Activated CD4-positive, alpha-beta T cell treated with anti-CD3 and anti-CD28 coated beads for 48 hours (primary cell): ENCODE measurements around the gene ASB8.
"Not testable (repeated sequence)": the region's sequence is repeated elsewhere in the genome, so short reads cannot be mapped to it uniquely, and the experiment has no call there.

Experiments
- DNase-seq: peaks from one replicate; pipeline ENCODE4 v3.0.0-alpha.2; 2020

The ASB8 gene

DNA sequence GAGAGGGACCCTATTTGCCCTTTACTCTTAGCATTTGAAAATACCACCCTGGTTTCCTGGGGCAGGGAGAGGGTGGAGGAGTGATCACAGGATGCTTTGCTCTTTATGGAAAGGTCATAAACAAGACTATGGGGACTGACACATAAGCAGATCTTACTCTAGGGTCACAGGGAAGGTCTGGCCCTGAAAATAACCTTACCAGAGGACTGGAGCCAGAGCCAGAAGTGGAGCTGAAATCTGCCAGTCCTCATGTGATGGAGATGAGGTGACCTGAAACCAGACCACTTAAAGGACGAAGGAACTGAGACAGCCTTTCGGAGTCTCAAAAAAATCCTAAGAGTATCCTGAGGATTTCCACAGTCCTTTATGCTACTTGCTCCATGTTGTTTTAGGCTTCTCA lies 25.8 kb downstream of the ASB8 start:
- no peak for DNase-seq

DNA sequence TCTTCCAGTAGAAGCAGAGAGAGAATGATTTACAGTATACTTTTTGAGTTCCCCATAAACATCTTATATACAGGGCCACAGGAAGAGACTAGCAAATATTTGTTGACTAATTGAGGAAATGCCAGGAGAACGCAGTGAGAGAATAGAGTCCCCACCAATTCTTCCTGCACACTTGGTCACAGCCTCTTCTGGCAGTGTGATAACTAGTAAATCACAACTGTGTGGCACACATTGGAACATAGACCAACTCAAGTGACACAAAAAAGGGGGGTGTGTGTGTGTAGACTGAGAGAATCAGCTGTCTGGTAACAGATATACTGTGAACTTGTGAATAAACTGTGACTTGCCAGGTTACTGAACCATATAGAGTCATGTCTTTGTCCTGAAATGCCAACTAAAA lies 27.9 kb downstream of the ASB8 start:
- no peak for DNase-seq

DNA sequence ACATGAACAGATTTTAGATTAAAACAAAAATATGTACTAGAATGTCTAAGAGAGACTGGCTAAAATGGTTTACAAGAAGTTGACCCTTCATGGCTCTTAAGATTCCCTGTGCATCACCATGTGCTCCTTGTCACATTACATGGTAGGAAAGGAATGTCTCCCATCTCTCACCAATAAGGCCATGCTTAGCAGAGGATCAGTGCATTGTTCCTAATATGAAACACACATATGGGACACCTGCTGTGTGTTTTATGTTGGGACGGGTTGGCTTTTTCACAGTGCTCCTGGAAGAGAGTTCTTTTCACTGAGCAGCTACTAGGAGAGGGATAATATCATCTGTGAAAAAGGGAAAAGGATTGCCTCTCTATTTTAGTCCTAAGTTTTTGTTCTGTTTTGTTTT lies 28.5 kb downstream of the ASB8 start:
- no peak for DNase-seq

DNA sequence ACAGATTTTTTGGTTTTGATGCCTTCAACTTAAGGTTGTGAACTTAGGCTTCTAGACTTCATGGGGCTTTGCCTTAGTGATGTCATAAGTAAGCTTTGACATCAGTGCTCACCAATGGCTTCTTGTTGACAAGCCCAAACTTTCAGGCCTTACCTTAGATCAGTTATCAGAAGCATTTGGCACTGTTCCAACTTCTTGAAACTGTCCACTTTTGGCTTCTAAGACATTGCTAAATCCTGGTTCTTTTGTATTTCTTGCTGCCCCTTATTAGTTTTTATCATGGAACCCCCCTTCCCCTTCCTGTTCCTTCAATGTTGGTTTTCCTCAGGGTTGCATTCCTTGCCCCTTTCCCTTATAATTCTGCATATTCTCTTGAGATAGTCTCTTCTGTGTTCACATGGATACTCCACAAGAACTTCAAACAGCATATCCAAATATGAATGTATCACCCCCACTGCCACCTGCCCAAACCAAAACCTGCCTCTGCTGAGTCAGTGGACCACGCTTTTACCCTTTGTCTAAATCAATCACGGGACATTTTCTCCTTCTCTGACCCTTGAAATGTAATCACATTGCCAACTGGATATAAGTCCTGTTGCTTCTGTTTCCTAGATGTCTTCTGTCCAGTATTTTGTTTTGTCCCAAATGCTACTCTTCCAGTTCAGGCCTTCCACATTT lies 30.2 kb downstream of the ASB8 start:
- DNase-seq = no peak

DNA sequence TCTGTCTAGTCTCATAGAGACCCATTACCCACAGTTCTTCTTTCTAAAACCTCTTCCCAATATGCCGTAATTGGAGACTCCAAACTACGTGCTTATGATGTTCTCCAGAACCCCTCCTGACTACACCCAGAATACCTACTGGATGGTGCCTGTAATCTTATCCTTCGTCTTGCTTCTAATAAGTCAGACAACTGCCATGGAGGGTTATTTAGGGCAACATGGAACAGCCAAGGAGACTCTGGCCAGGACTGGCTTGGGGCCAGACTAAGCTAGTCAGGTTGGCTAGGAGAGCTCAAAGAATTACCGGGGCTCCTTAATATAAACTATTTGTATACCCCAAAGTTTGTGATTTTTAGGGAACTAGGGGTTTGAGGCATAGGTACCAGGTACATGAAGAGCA lies 31.3 kb downstream of the ASB8 start:
- DNase-seq = no peak

DNA sequence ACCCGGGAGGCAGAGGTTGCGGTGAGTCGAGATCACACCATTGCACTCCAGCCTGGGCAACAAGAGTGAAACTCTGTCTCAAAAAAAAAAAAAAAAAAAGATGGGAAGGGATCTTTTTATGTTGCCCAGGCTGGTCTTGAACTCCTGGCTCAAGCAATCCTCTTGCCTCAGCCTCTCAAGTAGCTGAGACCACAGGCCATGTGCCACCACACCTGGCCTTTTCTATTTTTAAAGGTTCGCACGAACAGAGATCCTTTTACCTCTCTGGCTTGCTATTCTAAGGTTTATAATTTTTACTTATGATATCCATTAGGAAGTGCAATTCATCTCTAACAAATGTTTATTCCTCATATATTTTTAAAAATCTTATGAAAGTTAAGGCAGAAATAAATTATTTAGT lies 31.8 kb downstream of the ASB8 start:
- DNase-seq = not testable (repeated sequence)

DNA sequence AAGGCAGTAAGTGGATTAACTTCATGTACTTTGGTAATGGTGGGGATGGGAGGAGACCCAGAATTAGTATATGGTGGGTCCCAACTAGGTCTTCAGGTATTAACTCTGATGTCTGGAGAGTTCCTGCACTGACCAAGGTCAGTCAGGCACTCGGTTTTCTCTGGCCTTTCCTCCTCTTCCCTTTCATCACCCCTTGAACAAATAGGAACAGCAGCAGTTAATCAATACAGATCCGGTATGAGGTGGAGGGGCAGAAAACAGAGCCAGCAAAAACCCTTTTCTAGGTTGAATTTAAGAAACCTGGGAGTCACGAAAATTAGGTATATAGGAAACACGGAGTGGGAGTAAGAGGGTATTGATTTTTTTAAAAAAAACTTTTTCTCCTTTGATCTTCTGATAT lies 34.1 kb downstream of the ASB8 start:
- no peak for DNase-seq

DNA sequence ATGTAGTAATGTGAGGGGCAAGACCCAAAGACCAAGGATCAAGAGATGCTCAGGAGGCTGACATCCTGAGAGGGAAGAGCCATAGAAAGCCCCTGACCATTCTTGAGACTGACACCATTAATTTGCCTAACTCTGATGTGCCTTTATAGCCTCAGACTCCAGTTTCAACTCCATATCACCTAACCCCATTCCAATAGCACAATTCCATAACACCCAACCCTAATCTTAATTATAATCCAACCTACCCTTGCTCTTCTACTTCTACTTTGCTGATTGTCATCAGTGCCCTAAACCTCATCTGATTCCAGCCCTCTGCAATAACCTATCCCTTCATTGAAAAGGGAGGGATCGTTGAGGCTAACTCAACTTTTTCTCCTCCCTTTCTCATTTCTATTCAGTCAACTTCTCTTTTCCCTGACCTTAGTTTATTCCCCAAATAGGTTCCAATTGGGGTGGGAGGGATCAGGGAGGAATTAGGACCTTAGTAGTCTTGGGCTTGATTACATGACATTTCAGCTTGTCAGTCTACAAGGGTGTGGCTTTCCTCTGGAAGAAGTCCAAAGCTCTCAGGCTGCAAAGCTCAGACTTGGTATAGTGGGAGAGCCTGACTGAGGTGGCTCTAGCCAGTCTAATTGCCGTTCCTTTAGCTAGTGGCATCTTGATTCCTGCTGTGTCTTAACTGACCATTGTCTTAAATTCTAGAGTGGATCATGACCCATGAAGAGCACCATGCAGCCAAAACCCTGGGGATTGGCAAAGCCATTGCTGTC lies 35.1 kb downstream of the ASB8 start:
- no peak for DNase-seq

DNA sequence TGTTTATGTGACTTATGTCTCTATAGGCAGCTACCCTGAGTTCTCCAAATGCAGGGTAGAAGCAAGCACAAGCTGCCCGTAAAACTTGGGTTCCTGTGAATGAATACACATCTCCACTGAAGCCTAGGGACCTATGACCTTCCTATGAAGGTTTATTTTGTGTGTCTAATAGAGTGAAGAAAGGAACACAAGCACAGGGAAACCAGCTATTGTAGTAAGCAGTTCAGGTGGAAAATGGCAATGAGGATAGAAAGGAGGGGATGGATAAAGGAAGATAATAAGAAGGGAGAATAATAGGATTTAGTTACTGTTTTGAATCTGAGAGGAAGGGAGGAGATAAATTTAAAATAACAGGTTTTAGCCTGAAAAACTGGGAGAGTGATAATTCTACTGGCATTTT lies 35.8 kb downstream of the ASB8 start:
- no peak for DNase-seq

DNA sequence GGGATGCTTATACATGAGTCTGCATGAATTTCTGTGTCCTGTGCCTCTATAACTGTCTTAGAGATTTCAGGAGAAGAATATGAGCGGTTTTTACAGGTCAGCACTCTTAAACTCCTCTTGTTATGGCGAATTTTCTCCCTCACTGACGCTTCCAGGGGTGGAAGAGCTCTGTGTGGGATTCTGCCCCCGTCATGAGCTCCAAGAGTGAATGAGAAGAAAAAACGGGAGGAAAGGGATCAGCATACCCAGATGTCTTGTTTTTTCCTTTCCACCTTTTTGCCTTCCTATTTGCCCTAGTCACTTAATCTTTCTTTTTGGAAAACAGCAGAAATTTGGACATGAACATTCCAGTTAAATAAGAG lies 37.5 kb downstream of the ASB8 start:
- DNase-seq = no peak

DNA sequence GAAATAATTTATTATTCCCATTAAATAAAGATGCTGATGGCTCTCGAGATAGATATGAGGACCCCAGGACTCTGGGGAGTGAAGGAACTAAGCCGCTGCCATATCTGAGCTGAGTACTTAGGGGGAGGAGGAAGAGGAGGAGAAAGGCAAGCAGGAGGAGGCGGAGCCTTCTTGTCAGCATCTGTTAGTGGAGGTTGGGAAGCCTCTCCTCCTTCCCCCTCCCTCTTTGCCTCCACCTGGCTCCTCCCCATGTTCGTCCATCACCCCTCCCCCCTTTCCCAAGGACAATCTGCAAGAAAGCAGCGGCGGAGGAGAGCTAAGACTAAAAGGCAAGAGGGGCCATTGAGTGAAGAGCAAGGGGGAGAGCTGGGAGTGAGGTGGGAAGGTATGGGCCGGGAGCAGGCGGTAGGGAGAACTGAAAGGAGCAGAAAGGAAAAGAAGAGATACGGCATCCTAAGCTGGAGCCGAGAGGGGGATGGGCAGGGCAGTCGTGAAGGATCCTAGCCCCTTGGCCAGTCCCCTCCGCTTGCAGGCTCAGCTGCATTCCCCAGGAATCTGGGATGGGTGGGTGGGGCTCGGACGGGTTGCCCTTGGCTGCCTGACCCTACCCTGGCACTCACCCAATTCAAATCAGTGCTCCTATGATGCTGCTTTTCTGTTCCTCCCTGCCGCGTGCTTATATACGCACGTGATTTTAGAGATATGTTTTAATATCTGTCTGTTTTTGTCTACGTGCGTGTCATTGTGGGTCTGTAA lies 38.1 kb downstream of the ASB8 start, which contains the start of gene PFKM:
Gene PFKM, plus strand, starts transcription at position 287 of the 756 bp plus-strand sequence. CDS start 3,411 bp downstream, outside the sequence.
- peak; percentile 86 for DNase-seq

DNA sequence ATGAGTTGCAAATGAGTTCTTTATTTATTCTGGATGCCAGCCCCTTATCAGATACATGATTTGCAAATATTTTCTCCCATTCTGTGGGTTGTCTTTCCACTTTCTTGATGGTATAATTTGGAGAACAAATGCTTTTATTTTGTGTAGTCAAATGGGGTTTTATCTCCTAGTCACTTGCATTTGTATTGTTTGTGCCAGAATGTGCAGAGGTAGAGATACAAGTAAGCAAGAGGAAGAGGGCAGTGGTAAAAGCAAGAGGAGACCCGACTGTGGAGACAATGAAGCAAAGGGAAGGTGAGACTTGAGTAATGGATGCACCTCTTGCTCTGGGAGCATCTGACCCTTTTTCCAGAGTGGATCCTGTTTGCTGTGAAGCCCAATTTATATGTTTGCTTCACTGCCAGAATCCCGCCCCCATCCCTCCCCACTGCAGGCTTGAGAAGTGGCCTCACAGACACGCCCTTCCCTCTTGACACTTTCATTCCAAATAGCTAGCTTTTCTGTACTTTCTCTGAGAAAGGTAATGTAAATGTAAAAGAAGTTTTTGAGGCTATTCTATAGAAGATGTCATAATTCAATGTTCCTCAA lies 38.9 kb downstream of the ASB8 start:
- no peak for DNase-seq

DNA sequence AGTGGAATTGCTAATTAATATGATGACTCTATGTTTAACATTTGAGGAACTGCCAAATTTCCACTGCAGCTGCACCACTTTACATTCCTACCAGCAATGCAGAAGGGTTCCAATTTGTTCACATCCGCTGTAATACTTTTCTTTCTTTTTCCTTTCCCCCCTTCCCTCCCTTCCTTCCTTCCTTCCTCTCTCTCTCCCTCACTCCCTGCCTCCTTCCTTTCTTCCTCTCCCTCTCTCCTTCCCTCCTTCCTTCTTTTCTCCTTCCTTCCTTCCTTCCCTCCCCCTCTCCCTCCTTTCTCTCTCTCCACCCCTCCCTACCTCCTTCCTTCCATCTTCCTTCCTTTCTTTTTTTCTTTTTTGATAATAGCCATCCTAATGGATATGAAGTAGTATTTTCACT lies 41.4 kb downstream of the ASB8 start:
- no peak for DNase-seq

DNA sequence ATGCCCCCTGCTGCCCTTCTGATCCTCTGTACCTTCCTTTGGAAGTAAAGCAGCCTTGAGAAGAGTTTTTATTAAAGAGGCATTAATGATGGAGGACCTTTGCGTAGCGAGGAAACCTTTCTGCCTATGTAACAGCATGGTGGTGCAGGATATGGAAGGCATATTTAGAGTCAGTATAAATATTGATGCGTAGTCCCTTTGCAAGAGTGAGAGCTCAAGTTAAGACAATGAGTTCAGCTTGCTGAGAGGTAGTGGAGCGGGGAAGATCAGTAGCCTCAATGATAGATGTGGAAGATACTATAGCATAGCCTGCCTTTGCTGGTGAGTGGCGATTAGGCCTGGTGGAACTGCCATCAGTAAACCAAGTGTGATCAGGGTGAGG lies 46.0 kb downstream of the ASB8 start:
- not testable (repeated sequence) for DNase-seq

DNA sequence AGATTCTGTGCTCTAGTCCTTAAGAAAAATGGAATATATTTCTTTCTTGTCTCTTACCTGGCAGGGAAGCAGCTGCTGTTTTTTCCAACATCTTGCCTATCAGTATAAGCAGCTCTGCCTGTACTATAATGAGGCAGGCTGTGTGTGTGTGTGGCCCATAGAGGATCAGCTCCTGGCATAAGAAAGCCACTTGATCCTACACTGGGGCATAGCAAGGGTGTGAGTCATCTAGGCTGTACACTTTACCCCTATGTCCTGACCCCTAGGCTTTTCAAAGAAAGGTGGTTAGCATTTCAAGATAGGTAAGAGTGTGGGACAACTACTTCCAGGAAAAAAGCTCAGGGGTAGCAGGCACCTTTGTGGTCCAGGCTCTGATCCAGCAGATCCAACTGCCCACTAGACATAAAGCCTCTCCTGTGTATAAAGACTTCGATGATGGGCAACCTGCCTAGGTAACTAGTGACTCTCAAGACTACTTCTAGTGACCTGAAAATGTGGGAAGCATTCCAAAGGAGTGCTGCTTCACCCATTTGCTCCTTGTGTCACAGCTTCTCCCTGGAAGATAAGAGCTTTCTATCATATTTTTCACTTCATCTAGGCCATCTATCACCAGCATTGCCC lies 46.5 kb downstream of the ASB8 start:
- DNase-seq = no peak

DNA sequence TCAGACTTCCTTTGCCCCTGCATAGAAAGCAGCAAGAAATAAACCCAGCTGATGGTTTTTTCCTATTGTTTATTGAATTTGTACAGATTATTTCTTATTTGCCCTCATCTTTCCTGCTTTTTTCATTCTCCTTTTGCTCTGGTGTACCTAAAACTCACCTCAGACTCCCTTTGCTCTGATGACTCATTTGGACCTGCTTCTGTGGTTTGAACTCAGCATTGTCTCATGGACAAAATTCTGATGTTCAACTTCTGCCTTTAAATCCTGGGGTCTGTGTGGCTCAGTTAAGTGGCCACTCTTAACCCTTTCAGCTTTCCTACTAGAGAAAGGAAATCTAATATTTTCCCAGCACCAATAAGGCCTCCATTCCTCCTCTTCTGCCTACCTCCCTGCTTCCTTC lies 47.9 kb downstream of the ASB8 start:
- DNase-seq = no peak

DNA sequence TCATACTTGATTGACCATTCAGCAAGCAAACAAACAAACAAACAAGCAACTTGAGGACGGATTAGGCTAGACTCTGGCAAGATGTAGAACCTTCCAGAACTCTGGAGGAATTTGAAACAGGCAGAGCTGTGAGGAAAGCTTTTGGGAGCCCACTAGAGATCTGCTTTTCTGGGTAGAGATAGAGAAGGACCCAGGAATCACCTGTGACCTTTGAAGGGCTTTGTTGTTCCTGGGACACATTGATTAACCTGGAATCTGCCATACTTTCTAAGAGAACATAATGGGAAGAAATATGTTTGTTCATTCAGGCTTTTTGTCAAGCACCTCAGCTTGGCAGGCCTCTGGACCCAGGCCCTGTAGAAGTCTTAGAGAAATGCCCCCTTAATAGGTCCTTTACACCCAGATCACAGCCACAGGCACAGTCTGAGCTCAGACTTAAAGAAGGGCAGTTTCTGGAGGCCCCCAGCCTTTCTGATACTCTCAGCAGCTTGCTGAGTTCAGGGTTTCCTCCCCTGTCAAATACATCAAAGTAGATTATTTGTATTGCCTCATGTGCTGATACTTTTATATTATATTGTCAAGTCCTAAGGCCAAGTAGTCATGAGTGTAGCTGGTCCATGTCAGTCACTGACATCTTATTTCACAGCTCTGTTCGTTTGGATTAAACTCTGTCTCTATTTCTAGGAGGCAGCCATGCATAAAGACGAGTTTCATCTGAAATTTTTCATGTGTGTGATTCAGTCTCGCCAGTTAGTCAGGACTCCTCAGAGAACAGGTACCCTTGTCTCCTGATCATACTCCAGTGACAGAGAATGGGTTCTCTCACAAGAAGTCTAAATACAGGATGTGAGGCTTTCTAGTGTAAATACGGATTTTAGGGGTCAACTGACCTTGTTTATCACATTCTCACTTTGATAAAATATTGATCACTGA lies 50.4 kb downstream of the ASB8 start:
- no peak for DNase-seq

DNA sequence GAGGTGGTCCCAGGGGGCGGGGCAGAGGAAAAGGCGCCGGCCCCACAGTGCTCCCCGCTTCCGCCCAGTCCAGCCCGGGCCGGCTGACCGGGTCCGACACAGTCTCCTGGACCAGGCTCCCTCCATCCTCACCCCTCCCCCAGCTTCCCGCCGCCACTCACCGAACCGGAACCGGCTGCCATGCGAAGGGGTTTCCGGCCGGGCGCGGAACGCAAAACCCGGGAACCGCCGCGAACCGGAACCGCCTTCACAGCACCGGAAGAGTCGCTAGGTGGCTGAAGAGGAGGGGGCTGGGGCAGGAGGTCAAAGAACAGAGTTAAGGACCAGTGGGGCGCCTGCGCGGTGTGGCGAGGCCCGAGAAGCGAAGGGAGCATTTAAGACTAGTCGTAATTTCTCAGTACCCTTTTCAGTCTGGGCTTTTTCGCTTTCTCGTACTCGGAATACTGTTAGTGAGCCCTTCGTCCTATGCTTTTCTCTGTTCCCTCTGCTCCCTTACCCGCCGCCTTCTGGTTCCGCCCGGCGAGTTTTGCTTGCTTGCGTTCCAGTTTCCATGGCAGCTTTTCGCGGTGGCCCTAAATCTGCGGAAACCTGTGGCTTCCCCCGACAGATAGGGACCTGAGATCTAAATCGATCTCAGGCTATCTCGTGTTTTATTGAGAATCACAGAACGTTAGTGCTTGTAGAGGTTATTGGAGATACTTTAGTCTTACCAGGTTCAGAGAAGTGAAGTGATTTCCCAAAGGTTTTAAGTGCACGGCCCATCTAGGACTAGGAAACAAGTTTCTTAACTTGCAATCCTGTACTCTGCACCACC lies 51.2 kb downstream of the ASB8 start, which contains the start of gene SENP1:
Gene SENP1, minus strand, starts transcription at position 213 of the 814 bp plus-strand sequence. CDS start 4,607 bp downstream, outside the sequence.
- DNase-seq = peak; percentile 93

DNA sequence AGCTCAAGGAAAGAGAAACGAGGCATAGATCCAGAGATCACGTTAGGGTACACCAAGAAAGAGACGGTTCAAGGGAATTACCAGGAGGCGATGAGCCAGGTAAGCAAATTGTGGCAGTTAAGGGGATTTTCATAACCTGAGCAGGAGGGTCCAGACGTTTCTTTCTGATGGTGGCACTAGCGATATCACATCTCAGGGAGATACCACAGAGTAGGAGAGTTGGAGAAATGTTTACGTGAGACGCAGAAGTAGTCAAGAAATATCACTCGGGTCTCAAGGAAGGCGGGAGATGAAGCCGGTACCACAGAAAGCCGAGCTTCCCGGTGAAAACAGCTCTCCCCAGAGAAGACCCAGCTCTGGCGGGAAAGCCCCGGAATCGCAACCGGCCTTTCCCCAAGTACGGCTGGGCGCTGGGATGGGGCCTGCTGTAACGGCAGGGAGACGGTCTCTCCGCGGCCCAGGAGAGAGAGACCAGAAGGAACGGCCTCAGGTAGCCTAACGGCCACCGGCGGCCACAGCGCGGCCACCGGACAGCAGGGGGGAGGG lies 51.9 kb downstream of the ASB8 start:
- DNase-seq = peak; percentile 54

DNA sequence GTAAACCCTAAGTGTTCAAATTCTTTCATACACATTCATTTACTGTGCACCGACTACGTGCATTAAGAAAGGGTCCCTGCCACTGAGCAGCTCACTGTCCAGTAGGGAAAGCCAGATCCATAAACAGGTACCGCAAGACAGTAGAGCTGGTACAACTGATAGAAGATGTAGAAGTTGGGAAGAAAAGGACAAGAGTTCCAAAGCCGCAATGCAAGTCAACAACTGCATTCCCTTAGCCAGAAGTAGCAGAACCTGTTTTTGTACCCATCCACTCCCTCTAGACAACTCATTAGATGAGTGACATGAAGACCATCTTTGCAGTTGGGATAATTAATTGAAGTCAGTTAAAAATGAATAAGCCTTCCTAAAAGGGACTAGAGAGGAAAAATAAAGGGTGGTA lies 52.8 kb downstream of the ASB8 start:
- no peak for DNase-seq
